ENCODE data around the gene BCAP31.

GRCh38 chrX:153651540-153652079 is 72.6 kb downstream of the BCAP31 start:
- TF ChIP-seq, protein P1, sequence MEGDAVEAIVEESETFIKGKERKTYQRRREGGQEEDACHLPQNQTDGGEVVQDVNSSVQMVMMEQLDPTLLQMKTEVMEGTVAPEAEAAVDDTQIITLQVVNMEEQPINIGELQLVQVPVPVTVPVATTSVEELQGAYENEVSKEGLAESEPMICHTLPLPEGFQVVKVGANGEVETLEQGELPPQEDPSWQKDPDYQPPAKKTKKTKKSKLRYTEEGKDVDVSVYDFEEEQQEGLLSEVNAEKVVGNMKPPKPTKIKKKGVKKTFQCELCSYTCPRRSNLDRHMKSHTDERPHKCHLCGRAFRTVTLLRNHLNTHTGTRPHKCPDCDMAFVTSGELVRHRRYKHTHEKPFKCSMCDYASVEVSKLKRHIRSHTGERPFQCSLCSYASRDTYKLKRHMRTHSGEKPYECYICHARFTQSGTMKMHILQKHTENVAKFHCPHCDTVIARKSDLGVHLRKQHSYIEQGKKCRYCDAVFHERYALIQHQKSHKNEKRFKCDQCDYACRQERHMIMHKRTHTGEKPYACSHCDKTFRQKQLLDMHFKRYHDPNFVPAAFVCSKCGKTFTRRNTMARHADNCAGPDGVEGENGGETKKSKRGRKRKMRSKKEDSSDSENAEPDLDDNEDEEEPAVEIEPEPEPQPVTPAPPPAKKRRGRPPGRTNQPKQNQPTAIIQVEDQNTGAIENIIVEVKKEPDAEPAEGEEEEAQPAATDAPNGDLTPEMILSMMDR (conservative IDR thresholded peaks at IDR 0.05; ENCODE audit: low read length) = peak; percentile 54
- no peak for TF ChIP-seq EZH2phosphoT487 (IDR thresholded peaks at IDR 0.05; ENCODE audit: borderline replicate concordance, low read depth, low read length)

Measured in OCI-LY7 (cell line).